Mucosa of stomach (tissue), 1 donor: ENCODE results near the gene GLIS2.

Experiments
- H3K27me3 ChIP-seq: one replicate; pipeline ENCODE4 v1.7.0; 2013; ENCODE audit warnings: mild to moderate bottlenecking, low read length; ENCODE audit not compliant: control insufficient read depth, insufficient read depth
- H3K36me3 ChIP-seq: one replicate; pipeline ENCODE4 v1.7.0; 2013; ENCODE audit warnings: low read length; ENCODE audit not compliant: control insufficient read depth, insufficient read depth
- H3K4me1 ChIP-seq: one replicate; pipeline ENCODE4 v1.7.0; 2013; ENCODE audit warnings: mild to moderate bottlenecking, low read length; ENCODE audit not compliant: control insufficient read depth, insufficient read depth
- H3K4me3 ChIP-seq: one replicate; pipeline ENCODE4 v1.7.0; 2013; ENCODE audit warnings: low read length
- H3K9ac ChIP-seq: one replicate; pipeline ENCODE4 v1.7.0; 2013; ENCODE audit warnings: mild to moderate bottlenecking, low read length, moderate library complexity
- H3K9me3 ChIP-seq: one replicate; pipeline ENCODE4 v1.7.0; 2013; ENCODE audit warnings: mild to moderate bottlenecking, low read length, moderate library complexity; ENCODE audit not compliant: control insufficient read depth
- donor health status: Pancreatic carcinoma.

The GLIS2 gene

DNA sequence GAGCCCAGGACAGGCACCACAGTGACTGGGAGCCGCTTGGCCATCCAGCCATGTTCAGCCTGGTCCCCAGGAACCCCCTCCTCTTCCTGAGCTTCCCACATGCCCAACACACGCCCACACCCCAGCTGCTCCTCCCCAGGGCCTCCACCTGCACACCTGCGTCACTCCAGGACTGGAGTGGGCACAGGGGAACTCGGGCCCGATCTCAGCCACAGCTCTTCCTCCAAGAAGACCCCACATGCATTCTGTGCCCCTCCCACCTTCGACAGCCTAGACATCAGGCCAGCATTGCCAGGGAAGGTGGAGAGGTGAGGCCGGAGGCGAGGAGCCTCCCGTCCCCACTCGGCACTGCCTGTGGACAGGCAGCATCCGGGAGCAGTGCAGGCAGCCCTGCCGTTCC, 49.7 kb downstream of the GLIS2 start:
- Histone ChIP-seq H3K27me3 (no peaks in the 10 kb centered on the region), H3K4me3 (no peak overlapping the region), H3K36me3 (peaks cover 15% of the 10 kb centered on the region), H3K4me1 (peaks cover 11% of the 10 kb centered on the region), H3K9me3 (no peaks in the 10 kb centered on the region), H3K9ac (no peak overlapping the region)

GRCh38 chr16:4366016-4366415, 50.1 kb downstream of the GLIS2 start:
- Histone ChIP-seq H3K4me3 (no peak overlapping the region), H3K9me3 (no peaks in the 10 kb centered on the region), H3K27me3 (no peaks in the 10 kb centered on the region), H3K4me1 (peaks cover 14% of the 10 kb centered on the region), H3K9ac (no peak overlapping the region), H3K36me3 (peaks cover 15% of the 10 kb centered on the region)

- Histone ChIP-seq H3K9me3 (no peaks in the 10 kb centered on the region), H3K4me1 (peaks cover 22% of the 10 kb centered on the region), H3K27me3 (peaks cover 3% of the 10 kb centered on the region), H3K9ac (no peak overlapping the region), H3K36me3 (peaks cover 4% of the 10 kb centered on the region), H3K4me3 (no peak overlapping the region)
These were observed 51.6 kb downstream of the GLIS2 start for GRCh38 chr16:4367393-4367856.

GRCh38 chr16:4369007-4369733, 53.3 kb downstream of the GLIS2 start:
- Histone ChIP-seq H3K27me3 (peaks cover 10% of the 10 kb centered on the region), H3K9me3 (no peaks in the 10 kb centered on the region), H3K4me1 (peaks cover 39% of the 10 kb centered on the region), H3K4me3 (no peak overlapping the region), H3K36me3 (no peaks in the 10 kb centered on the region), H3K9ac (no peak overlapping the region)

DNA sequence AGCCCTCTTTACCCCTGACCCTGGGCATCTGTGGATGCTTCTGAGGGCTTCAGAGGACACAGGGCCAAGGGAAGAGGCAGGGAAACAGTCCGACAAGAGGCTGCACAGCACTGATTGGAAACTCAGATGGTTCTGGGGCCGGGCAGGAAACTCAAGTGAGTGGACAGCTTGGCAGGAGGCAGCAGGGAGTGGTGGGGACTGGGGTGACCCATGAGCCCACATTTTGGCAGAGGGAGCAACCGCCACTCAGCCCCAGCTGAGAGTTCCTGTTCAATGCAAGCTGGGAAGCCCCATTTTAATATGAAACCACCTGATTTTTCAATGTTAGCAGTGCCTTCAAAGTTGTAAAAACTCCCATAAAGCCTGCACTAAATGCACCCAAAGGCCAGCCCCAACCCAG, 54.3 kb downstream of the GLIS2 start:
- Histone ChIP-seq H3K36me3 (no peaks in the 10 kb centered on the region), H3K4me1 (peaks cover 49% of the 10 kb centered on the region), H3K4me3 (no peak overlapping the region), H3K27me3 (peaks cover 10% of the 10 kb centered on the region), H3K9me3 (no peaks in the 10 kb centered on the region), H3K9ac (no peak overlapping the region)

GRCh38 chr16:4370570-4371356, 54.9 kb downstream of the GLIS2 start:
- Histone ChIP-seq H3K4me1 (peaks cover 53% of the 10 kb centered on the region), H3K4me3 (no peak overlapping the region), H3K9me3 (no peaks in the 10 kb centered on the region)

GRCh38 chr16:4371357-4372000, 55.6 kb downstream of the GLIS2 start, which contains the start of gene VASN:
TSS of gene VASN (plus strand) at chr16:4371848. CDS start at chr16:4380878, 9,030 bp downstream.
- Histone ChIP-seq H3K36me3 (no peaks in the 10 kb centered on the region), H3K27me3 (peaks cover 12% of the 10 kb centered on the region), H3K4me3 (peak within 1 kb of the TSS; percentile 25), H3K9me3 (no peaks in the 10 kb centered on the region), H3K4me1 (peaks cover 60% of the 10 kb centered on the region), H3K9ac (peak within 1 kb of the TSS; percentile 66)

More at GRCh38 chr16:4370570-4371356, 54.9 kb downstream of the GLIS2 start:
- Histone ChIP-seq H3K9ac (peak overlapping the region; percentile 17), H3K36me3 (no peaks in the 10 kb centered on the region), H3K27me3 (peaks cover 10% of the 10 kb centered on the region)

GRCh38 chr16:4372001-4372577, 56.2 kb downstream of the GLIS2 start:
- Histone ChIP-seq H3K9ac (peak overlapping the region; percentile 66), H3K4me1 (peaks cover 62% of the 10 kb centered on the region), H3K4me3 (no peak overlapping the region), H3K36me3 (no peaks in the 10 kb centered on the region), H3K27me3 (peaks cover 14% of the 10 kb centered on the region), H3K9me3 (no peaks in the 10 kb centered on the region)

- Histone ChIP-seq H3K4me3 (no peak overlapping the region), H3K27me3 (peaks cover 14% of the 10 kb centered on the region), H3K4me1 (peaks cover 65% of the 10 kb centered on the region), H3K9ac (peak overlapping the region; percentile 66), H3K36me3 (no peaks in the 10 kb centered on the region), H3K9me3 (no peaks in the 10 kb centered on the region)
These were observed 56.9 kb downstream of the GLIS2 start for GRCh38 chr16:4372578-4373355.

DNA sequence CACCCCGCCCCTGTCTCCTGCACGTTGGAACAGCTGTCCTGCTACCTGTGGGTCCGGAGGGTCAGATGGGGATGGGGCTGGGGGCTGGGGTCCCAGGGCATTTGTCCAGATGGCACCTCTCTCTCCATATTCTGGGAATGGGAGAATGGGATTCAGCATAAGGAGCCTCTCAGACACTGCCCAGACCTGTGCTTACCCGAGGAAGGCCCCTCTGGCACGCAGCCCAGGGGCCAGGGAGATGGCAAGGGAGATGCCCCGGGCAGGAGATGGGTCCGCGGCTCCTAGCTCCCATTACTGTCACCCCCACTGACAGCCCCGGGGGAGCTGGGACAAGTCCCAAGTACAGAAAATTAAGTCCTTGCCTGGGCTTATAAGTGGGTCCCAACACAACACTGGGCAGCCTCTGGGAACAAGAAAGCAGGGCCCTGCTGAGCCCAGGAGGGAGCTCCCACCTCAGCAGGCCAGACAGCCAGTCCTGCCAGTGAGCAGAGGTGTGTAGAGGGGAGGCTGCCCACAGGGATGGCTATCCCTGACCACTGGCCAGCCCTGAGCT, 57.6 kb downstream of the GLIS2 start:
- Histone ChIP-seq H3K4me1 (peaks cover 71% of the 10 kb centered on the region), H3K27me3 (peaks cover 14% of the 10 kb centered on the region), H3K9ac (peak overlapping the region; percentile 18), H3K4me3 (peak overlapping the region; percentile 36), H3K9me3 (no peaks in the 10 kb centered on the region), H3K36me3 (no peaks in the 10 kb centered on the region)
